Measurements from ENCODE around the gene RNF135. TPM values are rescaled to one million over a fixed set of nuclear protein-coding genes. Genes with fewer than 3 reads are reported as not detected.
A peak's percentile ranks its signal among the peaks of the same experiment; 100 is the strongest.

RNF135 gene
- total RNA-seq, 2 experiments from 2014 or later = 0.29 TPM; not detected in 1

DNA sequence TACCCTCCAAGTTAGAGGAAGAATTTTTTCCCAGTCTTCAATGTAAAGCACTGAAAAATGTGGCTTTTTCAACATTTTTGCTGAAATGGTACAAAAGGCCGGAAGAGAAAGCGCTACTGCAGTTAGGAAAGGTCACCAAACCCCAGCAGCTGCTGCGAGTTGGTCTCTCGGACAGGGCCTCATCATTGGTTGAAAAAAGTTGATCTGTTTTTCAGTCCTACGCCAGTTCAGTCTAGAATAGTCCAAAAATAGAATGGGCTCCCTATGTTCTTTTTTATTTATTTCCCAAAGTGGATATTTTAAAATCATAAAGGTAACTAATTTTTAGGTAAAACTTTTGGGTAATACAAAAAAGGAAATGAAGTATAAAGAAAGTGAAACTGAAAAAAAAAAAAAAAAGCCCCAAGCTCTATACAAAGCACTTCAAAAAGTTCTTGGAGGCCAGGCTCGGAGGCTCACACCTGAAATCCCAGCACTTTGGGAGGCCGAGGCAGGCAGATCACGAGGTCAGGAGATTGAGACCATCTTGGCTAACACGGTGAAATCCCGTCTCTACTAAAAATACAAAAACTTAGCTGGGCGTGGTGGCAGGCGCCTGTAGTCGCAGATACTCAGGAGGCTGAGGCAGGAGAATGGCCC is 31.7 kb upstream of the RNF135 start:
- ChIA-PET POLR2A (interaction anchor here (0.7 kb wide), 1 partner anchor 277 kb away, joined by 7 read pairs; no protein-coding TSS in a partner anchor), CTCF (ENCODE audit: unreplicated experiment) (no interaction called here)
- Histone ChIP-seq H3K9me2 (ENCODE audit: insufficient read depth, low read length) (no peaks in the 10 kb centered on the region), H3K4me2 (ENCODE audit: low read length) (peak overlapping the region; percentile 49; the same call in 1 of the 2 replicates), H3K27ac (ENCODE audit: low read depth, low read length, poor library complexity, severe bottlenecking) (no peak overlapping the region), H3K9me3 (ENCODE audit: low read length) (no peaks in the 10 kb centered on the region), H3K79me2 (ENCODE audit: insufficient read depth, low read depth, low read length) (no peaks in the 10 kb centered on the region), H3K36me3 (ENCODE audit: insufficient read depth, low read length) (no peaks in the 10 kb centered on the region), H4K20me1 (ENCODE audit: insufficient read depth, low read length) (no peaks in the 10 kb centered on the region), H2AFZ (ENCODE audit: low read length) (peak overlapping the region; percentile 92), H3K4me1 (ENCODE audit: insufficient read depth, low read length, poor library complexity, severe bottlenecking) (peaks cover 4% of the 10 kb centered on the region), H3K4me3 (ENCODE audit: low read depth, low read length, poor library complexity, severe bottlenecking) (peak overlapping the region; percentile 15)
- BruUV-seq (replicated peaks) = no TSS peak
- DNase-seq (ENCODE audit: low spot score) = peak; percentile 40
- TF ChIP-seq, protein P1, sequence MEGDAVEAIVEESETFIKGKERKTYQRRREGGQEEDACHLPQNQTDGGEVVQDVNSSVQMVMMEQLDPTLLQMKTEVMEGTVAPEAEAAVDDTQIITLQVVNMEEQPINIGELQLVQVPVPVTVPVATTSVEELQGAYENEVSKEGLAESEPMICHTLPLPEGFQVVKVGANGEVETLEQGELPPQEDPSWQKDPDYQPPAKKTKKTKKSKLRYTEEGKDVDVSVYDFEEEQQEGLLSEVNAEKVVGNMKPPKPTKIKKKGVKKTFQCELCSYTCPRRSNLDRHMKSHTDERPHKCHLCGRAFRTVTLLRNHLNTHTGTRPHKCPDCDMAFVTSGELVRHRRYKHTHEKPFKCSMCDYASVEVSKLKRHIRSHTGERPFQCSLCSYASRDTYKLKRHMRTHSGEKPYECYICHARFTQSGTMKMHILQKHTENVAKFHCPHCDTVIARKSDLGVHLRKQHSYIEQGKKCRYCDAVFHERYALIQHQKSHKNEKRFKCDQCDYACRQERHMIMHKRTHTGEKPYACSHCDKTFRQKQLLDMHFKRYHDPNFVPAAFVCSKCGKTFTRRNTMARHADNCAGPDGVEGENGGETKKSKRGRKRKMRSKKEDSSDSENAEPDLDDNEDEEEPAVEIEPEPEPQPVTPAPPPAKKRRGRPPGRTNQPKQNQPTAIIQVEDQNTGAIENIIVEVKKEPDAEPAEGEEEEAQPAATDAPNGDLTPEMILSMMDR (conservative IDR thresholded peaks at IDR 0.05; ENCODE audit: low read length) = no peak
- TF ChIP-seq EZH2phosphoT487 (IDR thresholded peaks at IDR 0.05; ENCODE audit: borderline replicate concordance, low read depth, low read length) = no peak
- intact Hi-C loops (cut with micrococcal nuclease; ENCODE audit: unreplicated experiment) = no loop called here

DNA sequence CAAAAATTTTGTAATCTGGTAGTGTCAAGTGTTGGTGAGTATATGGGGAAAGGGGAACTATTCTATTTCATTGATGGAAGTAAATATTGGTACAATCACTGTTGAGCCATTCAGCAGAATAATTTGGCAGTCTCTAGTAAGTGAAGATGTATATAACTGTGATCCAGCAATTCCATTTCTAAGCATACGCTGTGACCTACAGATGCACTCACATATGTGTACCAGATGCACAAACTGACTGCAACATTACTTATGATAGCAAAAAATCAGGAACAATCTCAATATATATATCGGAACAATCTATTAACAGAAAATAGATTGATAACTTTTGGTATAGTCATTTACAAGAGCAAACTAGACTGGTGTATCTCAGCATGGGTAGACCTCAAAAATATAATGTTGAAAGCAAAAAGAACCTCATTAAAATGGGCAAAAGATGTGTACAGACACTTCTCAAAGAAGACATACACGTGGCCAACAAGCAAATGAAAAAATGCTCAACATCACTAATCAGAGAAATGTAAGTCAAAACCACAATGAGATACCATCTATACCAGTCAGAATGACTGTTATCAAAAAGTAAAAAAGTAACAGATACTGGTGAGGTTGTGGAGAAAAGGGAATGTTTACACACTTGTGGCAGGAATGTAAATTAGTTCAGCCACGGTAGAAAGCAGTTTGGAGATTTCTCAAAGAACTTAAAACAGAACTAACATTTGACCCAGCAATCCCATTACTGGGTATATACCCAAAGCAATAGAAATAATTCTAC is 28.3 kb upstream of the RNF135 start:
- POLR2A ChIA-PET = no interaction called here
- intact Hi-C loops (cut with micrococcal nuclease; ENCODE audit: unreplicated experiment) = no loop called here
- Histone ChIP-seq H3K4me2 (ENCODE audit: low read length) (no peak overlapping the region), H3K4me1 (ENCODE audit: insufficient read depth, low read length, poor library complexity, severe bottlenecking) (peaks cover 4% of the 10 kb centered on the region), H3K9me2 (ENCODE audit: insufficient read depth, low read length) (no peaks in the 10 kb centered on the region), H2AFZ (ENCODE audit: low read length) (no peak overlapping the region), H3K9me3 (ENCODE audit: low read length) (no peaks in the 10 kb centered on the region), H4K20me1 (ENCODE audit: insufficient read depth, low read length) (no peaks in the 10 kb centered on the region), H3K27ac (ENCODE audit: low read depth, low read length, poor library complexity, severe bottlenecking) (no peak overlapping the region), H3K36me3 (ENCODE audit: insufficient read depth, low read length) (no peaks in the 10 kb centered on the region), H3K4me3 (ENCODE audit: low read depth, low read length, poor library complexity, severe bottlenecking) (no peak overlapping the region), H3K79me2 (ENCODE audit: insufficient read depth, low read depth, low read length) (no peaks in the 10 kb centered on the region)
- BruUV-seq (replicated peaks) = no TSS peak
- DNase-seq (ENCODE audit: low spot score) = no peak
- TF ChIP-seq EZH2phosphoT487 (IDR thresholded peaks at IDR 0.05; ENCODE audit: borderline replicate concordance, low read depth, low read length) = no peak
- TF ChIP-seq, protein P1 (conservative IDR thresholded peaks at IDR 0.05; ENCODE audit: low read length) = no peak
- CTCF ChIA-PET (ENCODE audit: unreplicated experiment) = no interaction called here

DNA sequence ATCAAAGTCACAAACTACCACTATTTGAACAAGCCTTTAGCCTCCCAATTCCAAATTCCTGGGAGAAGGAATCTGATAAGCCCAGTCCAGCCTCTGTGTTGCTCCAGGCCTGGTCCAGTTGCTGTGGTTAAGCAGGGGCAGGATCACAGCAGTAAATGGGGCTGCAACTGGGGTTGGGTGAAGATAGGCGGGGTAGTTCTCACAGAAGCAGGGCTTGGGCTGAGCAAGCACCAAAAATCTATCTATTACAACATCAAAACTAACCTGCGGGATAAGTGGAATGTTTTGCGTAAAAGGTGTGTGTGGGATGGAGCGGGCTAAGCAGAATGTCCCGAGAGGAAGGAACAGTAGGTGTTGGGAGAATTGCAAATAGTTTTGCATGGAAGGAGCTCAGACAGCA is 23.0 kb upstream of the RNF135 start:
- Histone ChIP-seq H3K27ac (ENCODE audit: low read depth, low read length, poor library complexity, severe bottlenecking) (no peak overlapping the region), H3K79me2 (ENCODE audit: insufficient read depth, low read depth, low read length) (no peaks in the 10 kb centered on the region), H3K36me3 (ENCODE audit: insufficient read depth, low read length) (no peaks in the 10 kb centered on the region), H4K20me1 (ENCODE audit: insufficient read depth, low read length) (no peaks in the 10 kb centered on the region), H2AFZ (ENCODE audit: low read length) (no peak overlapping the region), H3K4me1 (ENCODE audit: insufficient read depth, low read length, poor library complexity, severe bottlenecking) (peaks cover 10% of the 10 kb centered on the region), H3K4me3 (ENCODE audit: low read depth, low read length, poor library complexity, severe bottlenecking) (no peak overlapping the region), H3K9me2 (ENCODE audit: insufficient read depth, low read length) (no peaks in the 10 kb centered on the region), H3K4me2 (ENCODE audit: low read length) (no peak overlapping the region), H3K9me3 (ENCODE audit: low read length) (no peaks in the 10 kb centered on the region)
- no TSS peak for BruUV-seq (replicated peaks)
- no peak for TF ChIP-seq EZH2phosphoT487 (IDR thresholded peaks at IDR 0.05; ENCODE audit: borderline replicate concordance, low read depth, low read length)
- TF ChIP-seq, protein P1 (conservative IDR thresholded peaks at IDR 0.05; ENCODE audit: low read length) = no peak
- intact Hi-C loops (cut with micrococcal nuclease; ENCODE audit: unreplicated experiment) = no loop called here
- ChIA-PET POLR2A (no interaction called here), CTCF (ENCODE audit: unreplicated experiment) (no interaction called here)
- DNase-seq (ENCODE audit: low spot score) = no peak

Measured in OCI-LY7 (cell line).